RWPE2 (cell line): ENCODE results near the gene STAMBPL1.

Experiments
- ATAC-seq: fragments of 200-7000 bp; cut with Tn5 transposase; 3 replicates; pipeline ENCODE4 v1.9.1; 2021; ENCODE audit warnings: low read depth
- DNase-seq: peaks from one replicate; pipeline ENCODE4 v3.0.0-alpha.2; 2020; ENCODE audit warnings: low spot score
- H3K27ac ChIP-seq: fragments of 450-650 bp; 2 replicates; pipeline ENCODE4 v1.5.1; 2017; ENCODE audit warnings: mild to moderate bottlenecking; ENCODE audit not compliant: poor library complexity, severe bottlenecking
- H3K27me3 ChIP-seq: fragments of 250-450 bp; sonication (Bioruptor Pico); 2 replicates; pipeline ENCODE4 v1.5.1; 2021; ENCODE audit warnings: mild to moderate bottlenecking, moderate library complexity; ENCODE audit not compliant: insufficient read depth, poor library complexity, severe bottlenecking
- H3K36me3 ChIP-seq: fragments of 250-450 bp; sonication (Bioruptor Pico); 2 replicates; pipeline ENCODE4 v1.5.1; 2020; ENCODE audit warnings: low read depth, mild to moderate bottlenecking, moderate library complexity
- H3K4me1 ChIP-seq: fragments of 250-450 bp; sonication (Bioruptor Pico); 2 replicates; pipeline ENCODE4 v1.5.1; 2021; ENCODE audit warnings: mild to moderate bottlenecking, moderate library complexity; ENCODE audit not compliant: insufficient read depth, poor library complexity, severe bottlenecking
- H3K4me3 ChIP-seq: fragments of 250-450 bp; sonication (Bioruptor Pico); 2 replicates; pipeline ENCODE4 v1.5.1; 2021; ENCODE audit warnings: mild to moderate bottlenecking, moderate library complexity; ENCODE audit not compliant: severe bottlenecking
- H3K9me3 ChIP-seq: fragments of 250-450 bp; sonication (Bioruptor Pico); 2 replicates; pipeline ENCODE4 v1.5.1; 2021; ENCODE audit warnings: mild to moderate bottlenecking, moderate library complexity; ENCODE audit not compliant: severe bottlenecking
- CTCF ChIP-seq: fragments of 450-650 bp; IDR thresholded peaks from one replicate; pipeline ENCODE4 v1.5.1; 2017; ENCODE audit warnings: mild to moderate bottlenecking, moderate library complexity; ENCODE audit not compliant: poor library complexity, severe bottlenecking

STAMBPL1 gene

DNA sequence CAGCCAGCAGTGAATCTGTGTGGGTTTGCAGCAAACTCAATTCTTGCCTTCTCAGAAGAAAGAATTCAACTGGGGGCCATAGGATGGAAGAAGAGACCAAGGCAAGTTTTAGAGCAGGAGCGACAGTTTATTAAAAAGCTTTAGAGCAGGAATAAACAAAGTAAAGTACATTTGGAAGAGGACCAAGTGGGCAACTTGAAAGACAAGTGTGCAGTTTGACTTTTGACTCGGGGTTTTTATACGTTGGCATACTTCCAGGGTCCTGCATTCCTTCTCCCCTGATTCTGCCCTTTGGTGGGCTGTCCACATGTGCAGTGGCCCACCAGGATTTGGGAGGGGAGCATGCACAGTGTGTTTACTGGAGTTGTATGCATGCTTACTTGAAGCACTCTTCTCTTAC, 25.4 kb upstream of the STAMBPL1 start:
- Histone ChIP-seq H3K27ac (no peak overlapping the region), H3K4me3 (no peak overlapping the region), H3K27me3 (no peaks in the 10 kb centered on the region), H3K4me1 (peaks cover 30% of the 10 kb centered on the region), H3K9me3 (no peaks in the 10 kb centered on the region), H3K36me3 (no peaks in the 10 kb centered on the region)
- DNase-seq, result no peak
- no peak for ATAC-seq
- no peak for TF ChIP-seq CTCF

DNA sequence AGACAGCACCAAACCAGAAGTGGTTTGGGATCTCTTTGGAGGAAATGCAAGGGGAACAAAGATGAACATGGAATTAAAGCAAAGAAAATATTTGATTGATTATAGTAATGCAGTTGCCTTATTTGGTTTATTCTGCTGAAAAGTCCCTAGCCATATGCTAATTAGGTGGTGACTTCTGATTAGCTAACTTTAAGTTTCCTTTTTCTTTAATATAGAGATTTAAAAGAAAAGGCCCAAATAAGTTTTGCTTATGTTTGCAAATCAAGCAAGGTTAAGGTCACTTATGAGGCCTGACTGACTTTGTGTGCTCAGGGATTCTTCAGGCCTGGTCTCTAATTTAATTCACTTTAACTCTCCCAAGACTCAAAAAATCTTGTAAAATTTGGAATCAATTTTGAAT, 22.2 kb upstream of the STAMBPL1 start:
- no peak for TF ChIP-seq CTCF
- Histone ChIP-seq H3K27me3 (no peaks in the 10 kb centered on the region), H3K9me3 (no peaks in the 10 kb centered on the region), H3K36me3 (no peaks in the 10 kb centered on the region), H3K4me3 (no peak overlapping the region), H3K27ac (no peak overlapping the region), H3K4me1 (peaks cover 6% of the 10 kb centered on the region)
- DNase-seq (no peak), ATAC-seq (no peak)

- ATAC-seq (peak; percentile 91), DNase-seq (no peak)
- H3K27me3 ChIP-seq, result no peaks in the 10 kb centered on the region
- no peaks in the 10 kb centered on the region for H3K9me3 ChIP-seq
- H3K4me3 ChIP-seq, result no peak overlapping the region
- TF ChIP-seq CTCF, result no peak
- H3K27ac ChIP-seq, result no peak overlapping the region
- H3K36me3 ChIP-seq, result no peaks in the 10 kb centered on the region
- peaks cover 6% of the 10 kb centered on the region for H3K4me1 ChIP-seq
Observed at GRCh38 chr10:88858491-88858890, 21.6 kb upstream of the STAMBPL1 start.

- peaks cover 9% of the 10 kb centered on the region for H3K4me1 ChIP-seq
- ATAC-seq, result no peak
- no peak for DNase-seq
- TF ChIP-seq CTCF, result no peak
- H3K27me3 ChIP-seq, result no peaks in the 10 kb centered on the region
- H3K9me3 ChIP-seq, result no peaks in the 10 kb centered on the region
- no peaks in the 10 kb centered on the region for H3K36me3 ChIP-seq
- H3K27ac ChIP-seq, result no peak overlapping the region
- no peak overlapping the region for H3K4me3 ChIP-seq
Observed at GRCh38 chr10:88861036-88861435, 19.0 kb upstream of the STAMBPL1 start.

GRCh38 chr10:88865281-88865876, 14.7 kb upstream of the STAMBPL1 start:
- no peaks in the 10 kb centered on the region for H3K36me3 ChIP-seq
- H3K27ac ChIP-seq, result no peak overlapping the region
- peaks cover 3% of the 10 kb centered on the region for H3K4me1 ChIP-seq
- no peaks in the 10 kb centered on the region for H3K9me3 ChIP-seq
- no peak overlapping the region for H3K4me3 ChIP-seq
- ATAC-seq (peak; percentile 58; the same call in 1 of the 3 replicates), DNase-seq (no peak)
- H3K27me3 ChIP-seq, result no peaks in the 10 kb centered on the region
- peak; percentile 54 for TF ChIP-seq CTCF
